ENCODE data around the gene ANXA1.

- TF ChIP-seq NANOG (IDR thresholded peaks at IDR 0.05; ENCODE audit: borderline replicate concordance), result no peak
- TF ChIP-seq CTCF (conservative IDR thresholded peaks at IDR 0.05; ENCODE audit: low read depth in 2 of 2), result no peak
- no peak for TF ChIP-seq ZNF462 (CRISPR knock-in tag; IDR thresholded peaks at IDR 0.05)
- no peak for TF ChIP-seq POLR2AphosphoS5 (IDR thresholded peaks at IDR 0.05; ENCODE audit: low read depth)
- no peak for TF ChIP-seq EZH2 (IDR thresholded peaks at IDR 0.05; ENCODE audit: low read depth, unreplicated experiment)
- no peak for TF ChIP-seq CREB1 (CRISPR knock-in tag; IDR thresholded peaks at IDR 0.05; ENCODE audit: low read depth)
- TF ChIP-seq REST (IDR thresholded peaks at IDR 0.05; ENCODE audit: unreplicated experiment), result no peak
- TF ChIP-seq EZH2phosphoT487 (IDR thresholded peaks at IDR 0.05; ENCODE audit: unreplicated experiment), result no peak
- no peak for TF ChIP-seq ZNF114 (CRISPR knock-in tag; IDR thresholded peaks at IDR 0.05)
- no peak for TF ChIP-seq STAT1 (IDR thresholded peaks at IDR 0.05; ENCODE audit: unreplicated experiment)
- no peak for TF ChIP-seq ETS1 (IDR thresholded peaks at IDR 0.05)
These were observed 31.8 kb downstream of the ANXA1 start for GRCh38 chr9:73183428-73183827.
